Upper lobe of left lung (tissue), 6 donors: ENCODE data around the gene CCDC171. TPM values are rescaled to one million over a fixed set of nuclear protein-coding genes. Genes with fewer than 3 reads are reported as not detected.

Experiments
- ATAC-seq, 2 donors: fragments of 200-7000 bp; cut with Tn5 transposase; one replicate each; pipeline ENCODE4 v1.9.1; 2022; ENCODE audit warnings: mild to moderate bottlenecking in 2 of 2, moderate library complexity in 2 of 2; ENCODE audit not compliant: low FRiP score in 2 of 2
- DNase-seq, 2 donors: peaks; one replicate each; pipeline ENCODE4 v3.0.0-alpha.2; 2019 to 2020
- H3K27ac ChIP-seq, 4 donors: fragments of 200-600 bp; sonication (generic); one replicate each; pipeline ENCODE4 v1.5.1; 2016 to 2019
- H3K27me3 ChIP-seq, 4 donors: fragments of 200-600 bp; sonication (generic); one replicate each; pipeline ENCODE4 v1.5.1; 2017 to 2019
- H3K36me3 ChIP-seq, 4 donors: fragments of 200-600 bp; sonication (generic); one replicate each; pipeline ENCODE4 v1.5.1; 2016 to 2019
- H3K4me1 ChIP-seq, 4 donors: fragments of 200-600 bp; sonication (generic); one replicate each; pipeline ENCODE4 v1.5.1; 2018 to 2019
- H3K4me3 ChIP-seq, 4 donors: fragments of 200-600 bp; sonication (generic); one replicate each; pipeline ENCODE4 v1.5.1; 2017 to 2019; ENCODE audit warnings: mild to moderate bottlenecking in 2 of 4, moderate library complexity in 1 of 4
- H3K9me3 ChIP-seq, 4 donors: fragments of 200-600 bp; sonication (generic); one replicate each; pipeline ENCODE4 v1.5.1; 2018 to 2019
- CTCF ChIP-seq, 6 experiments: fragments of 450-650 bp in 4 of 6; fragments of 200-600 bp in 2 of 6; sonication (generic) in 2 of 6; IDR thresholded peaks; one replicate each; pipeline ENCODE4 v1.5.1; 2016 to 2019; ENCODE audit warnings: antibody characterized with exemption in 6 of 6
- EP300 ChIP-seq, 4 donors: sonication (generic); formaldehyde crosslinking; IDR thresholded peaks; one replicate each; pipeline ENCODE4 v1.5.1; 2017; ENCODE audit warnings: antibody characterized with exemption in 4 of 4, control low read depth in 2 of 4
- POLR2A ChIP-seq, 4 donors: fragments of 450-650 bp; IDR thresholded peaks; one replicate each; pipeline ENCODE4 v1.5.1; 2016 to 2017; ENCODE audit warnings: antibody characterized with exemption in 4 of 4, mild to moderate bottlenecking in 2 of 4
- POLR2AphosphoS5 ChIP-seq, 2 donors: sonication (generic); formaldehyde crosslinking; IDR thresholded peaks; one replicate each; pipeline ENCODE4 v1.5.1; 2017; ENCODE audit warnings: antibody characterized with exemption in 2 of 2
- WGBS, 2 donors: methylation state at CpG; one replicate each; pipeline ENCODE4 v1.1.5; 2017 to 2018; 5-methylcytosine and 5-hydroxymethylcytosine counted together
- total RNA-seq, 6 donors: library from RNA; depleted of rRNA in 4 of 6; stranded (reverse); fragments of >200 nt in 4 of 6; gene quantifications; one replicate each; pipeline versions ENCODE4 v1.1.0 to v1.2.1, GENCODE V29; 2016 to 2021
- donor health status: DM: no; HTN: no; CAD: no; lungs with moderate emphysema.
- donor health status: DM: no; HTN: yes; CAD: no; lungs with severe emphysema.

Gene CCDC171
- total RNA-seq, 6 donors from 2014 or later = 2.4 to 16.8 (median 6.6) TPM

- Histone ChIP-seq H3K4me1 (no peaks in the 10 kb centered on the region), H3K27me3 (no peaks in the 10 kb centered on the region), H3K9me3 (no peaks in the 10 kb centered on the region), H3K4me3 (no peak overlapping the region), H3K36me3 (no peaks in the 10 kb centered on the region), H3K27ac (no peak overlapping the region)
- no peak for TF ChIP-seq POLR2A (IDR thresholded peaks at IDR 0.05)
- TF ChIP-seq EP300 (IDR thresholded peaks at IDR 0.05) = no peak
- TF ChIP-seq CTCF (IDR thresholded peaks at IDR 0.05) = no peak
- TF ChIP-seq POLR2AphosphoS5 (IDR thresholded peaks at IDR 0.05) = no peak
- 29 to 41% methylated on average over 2 of the region's 2 CpGs for WGBS, 2 donors
- ATAC-seq (no peak), DNase-seq (no peak)
Measured at GRCh38 chr9:15541872-15542271, 11.0 kb upstream of the CCDC171 start.

GRCh38 chr9:15542624-15543023, 10.2 kb upstream of the CCDC171 start:
- Histone ChIP-seq H3K36me3 (no peaks in the 10 kb centered on the region), H3K4me3 (no peak overlapping the region), H3K9me3 (no peaks in the 10 kb centered on the region), H3K4me1 (no peaks in the 10 kb centered on the region), H3K27ac (no peak overlapping the region), H3K27me3 (no peaks in the 10 kb centered on the region)
- DNase-seq (no peak), ATAC-seq (no peak)
- no peak for TF ChIP-seq POLR2A (IDR thresholded peaks at IDR 0.05)
- TF ChIP-seq POLR2AphosphoS5 (IDR thresholded peaks at IDR 0.05) = no peak
- no peak for TF ChIP-seq CTCF (IDR thresholded peaks at IDR 0.05)
- no peak for TF ChIP-seq EP300 (IDR thresholded peaks at IDR 0.05)
- WGBS, 2 donors = 93 to 94% methylated on average over 2 of the region's 2 CpGs

GRCh38 chr9:15543047-15543813, 9.6 kb upstream of the CCDC171 start:
- DNase-seq (no peak), ATAC-seq (no peak)
- no peak for TF ChIP-seq EP300 (IDR thresholded peaks at IDR 0.05)
- no peaks in the 10 kb centered on the region for H3K36me3 ChIP-seq
- no peaks in the 10 kb centered on the region for H3K9me3 ChIP-seq
- no peak overlapping the region for H3K27ac ChIP-seq
- 91 to 92% methylated on average over 4 of the region's 4 CpGs for WGBS, 2 donors
- no peaks in the 10 kb centered on the region for H3K4me1 ChIP-seq
- H3K27me3 ChIP-seq = no peaks in the 10 kb centered on the region
- no peak overlapping the region for H3K4me3 ChIP-seq

GRCh38 chr9:15549611-15550010, 3.2 kb upstream of the CCDC171 start:
- Histone ChIP-seq H3K4me3 (no peak overlapping the region), H3K4me1 (peaks cover 5 to 9% (median 7%) of the 10 kb centered on the region in 4 donors), H3K27ac (no peak overlapping the region), H3K9me3 (no peaks in the 10 kb centered on the region), H3K27me3 (no peaks in the 10 kb centered on the region), H3K36me3 (no peaks in the 10 kb centered on the region)
- TF ChIP-seq CTCF (IDR thresholded peaks at IDR 0.05) (no peak), POLR2A (IDR thresholded peaks at IDR 0.05) (no peak), POLR2AphosphoS5 (IDR thresholded peaks at IDR 0.05) (no peak), EP300 (IDR thresholded peaks at IDR 0.05) (no peak)
- ATAC-seq (no peak), DNase-seq (no peak)
- 89 to 91% methylated on average over 2 of the region's 2 CpGs for WGBS, 2 donors

GRCh38 chr9:15553528-15553898, 670 bp downstream of the CCDC171 start:
- Histone ChIP-seq H3K27me3 (no peaks in the 10 kb centered on the region), H3K9me3 (no peaks in the 10 kb centered on the region), H3K36me3 (no peaks in the 10 kb centered on the region), H3K4me3 (peak overlapping the region; percentile 58 to 97 (median 74)), H3K4me1 (peaks cover 5 to 9% (median 7%) of the 10 kb centered on the region in 4 donors), H3K27ac (peak overlapping the region; percentile 76 to 80 (median 77))
- WGBS, 2 donors = 2 to 3% methylated on average over 11 to 13 of the region's 13 CpGs
- ATAC-seq (peak in 1 of 2 donors; percentile 5), DNase-seq (no peak)
- TF ChIP-seq EP300 (IDR thresholded peaks at IDR 0.05) = no peak
- TF ChIP-seq CTCF (IDR thresholded peaks at IDR 0.05) = no peak
- TF ChIP-seq POLR2A (IDR thresholded peaks at IDR 0.05) = no peak
- no peak for TF ChIP-seq POLR2AphosphoS5 (IDR thresholded peaks at IDR 0.05)
